GM18909 (cell line): ENCODE measurements around the gene RCOR3.
"Not testable (repeated sequence)": the region's sequence is repeated elsewhere in the genome, so short reads cannot be mapped to it uniquely, and the experiment has no call there.

Experiments used
- ATAC-seq: cut with Tn5 transposase; IDR thresholded peaks from one replicate; pipeline ENCODE4 v1.9.1; 2021; ENCODE audit warnings: mild to moderate bottlenecking; ENCODE audit not compliant: unreplicated experiment, poor library complexity

RCOR3 gene

GRCh38 chr1:211337430-211338223 lies 78.5 kb downstream of the RCOR3 start:
- no peak for ATAC-seq

GRCh38 chr1:211338224-211338620 lies 79.1 kb downstream of the RCOR3 start:
- no peak for ATAC-seq

GRCh38 chr1:211339631-211340041 lies 80.5 kb downstream of the RCOR3 start:
- ATAC-seq: no peak

- ATAC-seq: no peak
These were observed 81.7 kb downstream of the RCOR3 start for GRCh38 chr1:211340622-211341507.

GRCh38 chr1:211341999-211342398 lies 82.8 kb downstream of the RCOR3 start:
- no peak for ATAC-seq

GRCh38 chr1:211343607-211344006 lies 84.4 kb downstream of the RCOR3 start:
- ATAC-seq: no peak

- ATAC-seq: no peak
These were observed 85.0 kb downstream of the RCOR3 start for GRCh38 chr1:211344152-211344618.

GRCh38 chr1:211345719-211346118 lies 86.6 kb downstream of the RCOR3 start:
- no peak for ATAC-seq

- ATAC-seq: no peak
These were observed 88.1 kb downstream of the RCOR3 start for GRCh38 chr1:211347077-211347844.

- ATAC-seq: no peak
These were observed 89.4 kb downstream of the RCOR3 start for GRCh38 chr1:211348547-211348946.

- ATAC-seq: no peak
These were observed 90.6 kb downstream of the RCOR3 start for GRCh38 chr1:211349741-211350140.

GRCh38 chr1:211352055-211352454 lies 92.9 kb downstream of the RCOR3 start:
- not testable (repeated sequence) for ATAC-seq

- ATAC-seq: no peak
These were observed 93.3 kb downstream of the RCOR3 start for GRCh38 chr1:211352465-211352864.

GRCh38 chr1:211352985-211353515 lies 93.9 kb downstream of the RCOR3 start:
- peak; percentile 77 for ATAC-seq

GRCh38 chr1:211353562-211354212 lies 94.5 kb downstream of the RCOR3 start:
- peak; percentile 26 for ATAC-seq

- ATAC-seq: no peak
These were observed 96.7 kb downstream of the RCOR3 start for GRCh38 chr1:211355873-211356272.

- no peak for ATAC-seq
These were observed 97.7 kb downstream of the RCOR3 start for GRCh38 chr1:211356723-211357407.

GRCh38 chr1:211358685-211359084 lies 99.5 kb downstream of the RCOR3 start:
- ATAC-seq: no peak

- ATAC-seq: no peak
These were observed 100.7 kb downstream of the RCOR3 start for GRCh38 chr1:211359876-211360275.
